Tibial nerve (tissue), 4 donors: ENCODE measurements around the gene MAGI2.

Experiments
- CTCF ChIP-seq, 5 experiments: fragments of 200-600 bp in 3 of 5; fragments of 450-650 bp in 2 of 5; sonication (generic) in 3 of 5; IDR thresholded peaks; one replicate each; pipeline ENCODE4 v1.5.1; 2016 to 2019; ENCODE audit warnings: antibody characterized with exemption in 5 of 5, mild to moderate bottlenecking in 3 of 5, moderate library complexity in 2 of 5
- EP300 ChIP-seq, 2 donors: sonication (generic); formaldehyde crosslinking; IDR thresholded peaks; one replicate each; pipeline ENCODE4 v1.6.1; 2017; ENCODE audit warnings: antibody characterized with exemption in 2 of 2, mild to moderate bottlenecking in 1 of 2

GRCh38 chr7:79339208-79339925, 114.1 kb downstream of the MAGI2 start:
- TF ChIP-seq CTCF (IDR thresholded peaks at IDR 0.05) (no peak), EP300 (IDR thresholded peaks at IDR 0.05) (no peak)
